ENCODE measurements around the gene LKAAEAR1. TPM values are rescaled to one million over a fixed set of nuclear protein-coding genes. Genes with fewer than 3 reads are reported as not detected.

Gene LKAAEAR1
- total RNA-seq, 4 donors from 2014 or later = not detected

GRCh38 chr20:64104667-64105451 is 20.7 kb upstream of the LKAAEAR1 start:
- Histone ChIP-seq H3K27ac (no peak overlapping the region), H3K4me3 (no peak overlapping the region), H3K4me1 (peaks cover 14% of the 10 kb centered on the region), H3K9me3 (no peaks in the 10 kb centered on the region), H3K36me3 (no peaks in the 10 kb centered on the region), H3K27me3 (peaks cover 77% of the 10 kb centered on the region)
- TF ChIP-seq POLR2A (IDR thresholded peaks at IDR 0.05) (no peak), EP300 (IDR thresholded peaks at IDR 0.05) (no peak), POLR2AphosphoS5 (IDR thresholded peaks at IDR 0.05) (no peak)
- 72% methylated on average over 11 of the region's 25 CpGs for WGBS
- peak; percentile 21 to 40 for DNase-seq (ENCODE audit: low spot score in 2 of 2)

GRCh38 chr20:64103871-64104666 is 19.9 kb upstream of the LKAAEAR1 start:
- Histone ChIP-seq H3K27me3 (peaks cover 75% of the 10 kb centered on the region), H3K4me1 (peaks cover 14% of the 10 kb centered on the region), H3K27ac (no peak overlapping the region), H3K9me3 (no peaks in the 10 kb centered on the region), H3K36me3 (no peaks in the 10 kb centered on the region), H3K4me3 (no peak overlapping the region)
- WGBS = 54% methylated on average over 10 of the region's 20 CpGs
- TF ChIP-seq POLR2AphosphoS5 (IDR thresholded peaks at IDR 0.05) (no peak), POLR2A (IDR thresholded peaks at IDR 0.05) (no peak), EP300 (IDR thresholded peaks at IDR 0.05) (no peak), CTCF (IDR thresholded peaks at IDR 0.05) (no peak)
- peak; percentile 47 to 72 for DNase-seq (ENCODE audit: low spot score in 2 of 2)

- peak overlapping the region; percentile 46 for H3K4me3 ChIP-seq
- peaks cover 70% of the 10 kb centered on the region for H3K27me3 ChIP-seq
- no peak overlapping the region for H3K27ac ChIP-seq
- WGBS = 61% methylated on average over 8 of the region's 30 CpGs
- no peaks in the 10 kb centered on the region for H3K36me3 ChIP-seq
- H3K4me1 ChIP-seq = peaks cover 14% of the 10 kb centered on the region
- H3K9me3 ChIP-seq = no peaks in the 10 kb centered on the region
- no peak for DNase-seq (ENCODE audit: low spot score in 2 of 2)
- TF ChIP-seq CTCF (IDR thresholded peaks at IDR 0.05) = no peak
- TF ChIP-seq POLR2A (IDR thresholded peaks at IDR 0.05) = no peak
- no peak for TF ChIP-seq EP300 (IDR thresholded peaks at IDR 0.05)
Observed at GRCh38 chr20:64102647-64103354, 18.6 kb upstream of the LKAAEAR1 start.

- no peak for TF ChIP-seq EP300 (IDR thresholded peaks at IDR 0.05)
- peak; percentile 6 to 76 for TF ChIP-seq CTCF (IDR thresholded peaks at IDR 0.05)
- Histone ChIP-seq H3K4me1 (peaks cover 14% of the 10 kb centered on the region), H3K36me3 (no peaks in the 10 kb centered on the region), H3K27me3 (peaks cover 67% of the 10 kb centered on the region), H3K9me3 (no peaks in the 10 kb centered on the region), H3K4me3 (peak overlapping the region; percentile 46), H3K27ac (no peak overlapping the region)
- no peak for DNase-seq (ENCODE audit: low spot score in 2 of 2)
- 52% methylated on average over 7 of the region's 64 CpGs for WGBS
Observed at GRCh38 chr20:64101731-64102621, 17.8 kb upstream of the LKAAEAR1 start.
